Measurements from ENCODE around the gene MAMLD1. TPM values are rescaled to one million over a fixed set of nuclear protein-coding genes. Genes with fewer than 3 reads are reported as not detected.

Gene MAMLD1
- total RNA-seq, 1 experiment from 2014 or later = 0.48 TPM

GRCh38 chrX:150548684-150549083 is 185.6 kb downstream of the MAMLD1 start:
- Mint-ChIP-seq H3K9me3 (peaks cover 72 to 81% of the 10 kb centered on the region in 2 experiments), H3K4me1 (peaks cover 2 to 9% of the 10 kb centered on the region in 2 experiments; a peak in 3 of 4 replicates), H3K27me3 (ENCODE audit: low read depth) (peaks cover 76% of the 10 kb centered on the region), H3K36me3 (ENCODE audit: insufficient read depth in 1 of 3, low read depth in 3 of 3) (peaks cover 0 to 4% (median 0%) of the 10 kb centered on the region in 3 experiments; a peak in 1 of 7 replicates), H3K27ac (no peak overlapping the region), H3K4me3 (no peak overlapping the region)
- H2AFZ ChIP-seq (ENCODE audit: low read length) = no peak overlapping the region
- H3K9ac ChIP-seq (ENCODE audit: extremely low read depth, insufficient read length, low read length) = no peak overlapping the region
- H4K91ac ChIP-seq (ENCODE audit: insufficient read length, low read depth, low read length) = no peak overlapping the region
- no peaks in the 10 kb centered on the region for H3K23me2 ChIP-seq (ENCODE audit: insufficient read length, low read depth, low read length, poor library complexity, severe bottlenecking)
- H3K4me2 ChIP-seq (ENCODE audit: insufficient read depth, insufficient read length, low read length) = no peak overlapping the region
- H3K9me3 ChIP-seq (ENCODE audit: control insufficient read depth, low read depth, low read length) = no peaks in the 10 kb centered on the region
- no peak overlapping the region for H3K56ac ChIP-seq (ENCODE audit: insufficient read length, low read depth, low read length)
- no peaks in the 10 kb centered on the region for H4K20me1 ChIP-seq (ENCODE audit: control insufficient read depth, insufficient read depth, insufficient read length)
- no peak overlapping the region for H2BK12ac ChIP-seq (ENCODE audit: insufficient read length, low read depth, low read length)
- H3T11ph ChIP-seq (ENCODE audit: low read length) = no peak overlapping the region
- H3K79me1 ChIP-seq (ENCODE audit: insufficient read depth, low read depth, low read length, poor library complexity, severe bottlenecking) = no peaks in the 10 kb centered on the region
- no peak overlapping the region for H3K23ac ChIP-seq (ENCODE audit: insufficient read length, low read depth, low read length)
- peaks cover 3% of the 10 kb centered on the region; the same call in 1 of the 2 replicates for H3K27me3 ChIP-seq (ENCODE audit: insufficient read depth, low read length)
- no CpG with 5 or more reads among the region's 2 CpGs for WGBS (ENCODE audit: extremely low coverage, insufficient read length, low lambda C conversion rate)
- no peak overlapping the region for H2BK15ac ChIP-seq (ENCODE audit: low read depth, low read length)
- H3K27ac ChIP-seq (ENCODE audit: insufficient read length, low read depth, low read length) = no peak overlapping the region
- no peak overlapping the region for H4K8ac ChIP-seq (replicated peaks; ENCODE audit: insufficient read length, low read depth, low read length)
- H2BK120ac ChIP-seq (ENCODE audit: low read depth, low read length, poor library complexity, severe bottlenecking) = no peak overlapping the region
- no peak for DNase-seq
- no peaks in the 10 kb centered on the region for H3K79me2 ChIP-seq (ENCODE audit: insufficient read depth, low read length)
- no peak overlapping the region for H2BK5ac ChIP-seq (ENCODE audit: insufficient read length, low read length)
- no peak overlapping the region for H3K18ac ChIP-seq (ENCODE audit: insufficient read length, low read depth, low read length)
- no peak overlapping the region for H3K4ac ChIP-seq (ENCODE audit: low read depth, low read length)
- H4K5ac ChIP-seq (ENCODE audit: insufficient read length, low read depth, low read length) = no peak overlapping the region
- no peak overlapping the region for H3K14ac ChIP-seq (ENCODE audit: insufficient read depth, low read length)
- no peak overlapping the region for H2AK5ac ChIP-seq (ENCODE audit: insufficient read length, low read length)
- H2BK20ac ChIP-seq (ENCODE audit: low read depth, low read length, poor library complexity, severe bottlenecking) = no peak overlapping the region
- TF ChIP-seq CTCF (conservative IDR thresholded peaks at IDR 0.05) = no peak
- H3K4me1 ChIP-seq (ENCODE audit: insufficient read depth, low read length) = 0 out of 2 replicates have a peak, but pooled peaks cover 2% of the 10 kb centered on the region
